ENCODE results near the gene TNFAIP3.
A peak's percentile ranks its signal among the peaks of the same experiment; 100 is the strongest.
"Not testable (repeated sequence)": the region's sequence is repeated elsewhere in the genome, so short reads cannot be mapped to it uniquely, and the experiment has no call there.

TNFAIP3 gene

DNA sequence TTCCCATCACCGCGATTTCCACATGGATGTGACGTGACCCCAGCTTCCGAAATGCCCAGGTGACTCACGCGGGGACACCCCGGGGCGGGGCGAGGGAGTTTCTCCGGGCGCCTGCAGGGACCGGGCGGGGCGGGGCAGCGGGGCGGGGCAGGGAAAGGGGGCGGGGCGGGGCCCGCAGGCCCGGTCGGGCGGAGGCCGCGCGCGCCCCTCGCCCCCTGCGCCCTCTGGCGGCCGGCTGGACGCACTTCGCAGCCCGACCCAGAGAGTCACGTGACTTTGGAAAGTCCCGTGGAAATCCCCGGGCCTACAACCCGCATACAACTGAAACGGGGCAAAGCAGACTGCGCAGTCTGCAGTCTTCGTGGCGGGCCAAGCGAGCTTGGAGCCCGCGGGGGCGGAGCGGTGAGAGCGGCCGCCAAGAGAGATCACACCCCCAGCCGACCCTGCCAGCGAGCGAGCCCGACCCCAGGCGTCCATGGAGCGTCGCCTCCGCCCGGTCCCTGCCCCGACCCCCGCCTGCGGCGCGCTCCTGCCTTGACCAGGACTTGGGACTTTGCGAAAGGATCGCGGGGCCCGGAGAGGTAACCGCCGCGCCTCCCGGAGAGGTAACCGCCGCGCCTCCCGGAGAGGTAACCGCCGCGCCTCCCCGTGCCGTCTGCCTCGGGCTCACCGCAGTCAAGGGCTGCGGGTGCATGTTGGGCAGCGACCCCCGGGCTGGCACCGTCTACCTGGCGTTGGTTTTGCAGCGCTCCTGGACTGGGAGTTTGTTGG is at the start of gene TNFAIP3:
TNFAIP3 (plus strand) TSS at position 346 of the 771 bp plus-strand sequence. CDS start 3,969 bp downstream, outside the sequence.
- DNase-seq, result peak; percentile 52

DNA sequence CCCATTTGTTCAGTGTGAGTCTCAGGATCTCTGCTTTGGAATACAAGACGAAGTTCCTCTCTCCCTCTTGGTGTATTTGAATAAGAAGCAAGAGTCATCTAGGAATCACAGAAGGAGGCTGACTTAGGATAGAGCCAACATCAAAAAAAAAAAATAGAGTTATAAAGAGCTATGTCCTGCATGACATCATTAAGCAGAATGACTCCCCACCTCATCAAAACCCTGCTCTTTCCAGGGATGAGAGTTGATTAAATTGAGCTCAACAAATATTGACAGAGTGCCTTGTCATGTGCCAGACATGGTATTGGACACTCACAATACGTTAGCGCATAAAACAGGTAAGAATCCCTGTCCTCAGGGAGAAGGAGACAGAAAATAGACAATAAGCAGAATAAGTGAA is 48.6 kb upstream of the TNFAIP3 start:
- no peak for DNase-seq

GRCh38 chr6:137819740-137820139 is 47.3 kb upstream of the TNFAIP3 start:
- no peak for DNase-seq

- no peak for DNase-seq
These were observed 46.6 kb upstream of the TNFAIP3 start for GRCh38 chr6:137820425-137820824.

GRCh38 chr6:137820952-137821351 is 46.1 kb upstream of the TNFAIP3 start:
- no peak for DNase-seq

GRCh38 chr6:137821491-137821890 is 45.6 kb upstream of the TNFAIP3 start:
- DNase-seq, result no peak

DNA sequence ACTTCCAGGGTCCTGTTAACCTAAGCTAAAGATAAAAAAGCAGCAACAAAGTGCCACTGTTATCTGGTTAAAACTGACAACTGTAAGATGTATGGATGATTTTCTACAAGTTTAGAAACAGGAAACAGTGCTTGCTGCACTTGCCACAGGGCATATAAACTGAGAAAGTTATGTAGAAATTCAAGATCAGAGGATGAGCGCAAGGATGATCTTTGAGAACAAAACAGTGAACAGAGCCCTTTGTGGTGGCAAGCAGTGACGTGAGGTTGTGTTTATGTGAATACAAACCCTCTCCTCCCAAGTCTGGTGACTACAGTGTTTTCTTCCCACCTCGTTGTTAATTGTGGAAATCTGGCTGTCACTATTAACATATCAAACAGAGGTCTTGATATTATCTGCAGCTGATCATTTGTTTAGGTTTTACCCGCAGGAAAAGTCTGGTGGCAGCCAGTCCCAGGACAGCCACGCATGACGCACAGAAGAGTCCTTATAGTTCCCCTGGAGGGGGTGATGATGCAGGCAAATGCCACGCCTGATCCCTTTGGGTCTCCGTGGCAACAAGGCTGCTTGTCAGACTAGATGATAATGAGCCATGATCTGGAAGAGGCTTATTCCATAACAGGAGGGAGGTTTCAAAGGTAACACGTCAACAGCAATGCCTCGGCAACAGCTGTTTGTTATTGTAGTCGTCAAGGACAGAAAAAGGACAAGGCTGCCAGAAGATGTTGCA is 43.1 kb upstream of the TNFAIP3 start:
- peak; percentile 57 for DNase-seq

DNA sequence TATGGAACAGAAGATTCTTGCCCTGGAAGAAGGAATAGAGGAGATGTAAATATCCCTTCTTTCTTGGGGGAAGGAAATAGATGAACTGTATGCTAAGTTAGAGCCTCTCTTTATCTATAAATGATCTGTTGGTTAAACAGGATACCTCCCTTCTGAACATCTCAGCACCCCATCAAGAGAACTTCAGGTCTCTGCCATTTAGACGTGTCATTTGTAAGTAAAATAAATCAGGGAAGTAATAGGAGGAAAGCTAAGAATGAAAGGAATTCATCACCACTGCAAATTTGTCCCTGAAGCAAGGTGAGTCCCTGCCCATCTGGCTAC is 42.5 kb upstream of the TNFAIP3 start:
- DNase-seq, result no peak

GRCh38 chr6:137824896-137825295 is 42.2 kb upstream of the TNFAIP3 start:
- DNase-seq, result no peak

DNA sequence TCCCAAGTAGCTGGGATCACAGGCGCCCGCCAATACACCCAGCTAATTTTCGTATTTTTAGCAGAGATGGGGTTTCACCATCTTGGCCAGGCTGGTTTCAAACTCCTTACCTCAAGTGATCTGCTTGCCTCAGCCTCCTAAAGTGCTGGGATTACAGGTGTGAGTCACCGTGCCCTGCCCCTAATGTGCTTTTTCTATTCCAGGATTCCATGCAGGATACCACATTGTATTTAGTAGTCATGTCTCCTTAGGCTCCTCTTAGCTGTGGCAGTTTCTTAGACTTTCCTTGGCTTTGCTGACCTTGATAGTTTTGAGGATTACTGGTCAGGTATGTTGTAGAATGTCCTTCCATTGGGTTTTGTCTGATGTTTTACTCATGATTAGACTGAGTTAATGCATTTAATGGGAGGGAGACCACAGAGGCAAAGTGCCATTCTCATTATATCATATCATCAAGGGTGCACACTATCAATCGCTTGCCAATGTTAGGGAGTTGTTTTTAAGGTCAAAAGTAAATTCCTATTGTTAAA is 39.6 kb upstream of the TNFAIP3 start:
- no peak for DNase-seq

- DNase-seq, result no peak
These were observed 38.9 kb upstream of the TNFAIP3 start for GRCh38 chr6:137827977-137828810.

DNA sequence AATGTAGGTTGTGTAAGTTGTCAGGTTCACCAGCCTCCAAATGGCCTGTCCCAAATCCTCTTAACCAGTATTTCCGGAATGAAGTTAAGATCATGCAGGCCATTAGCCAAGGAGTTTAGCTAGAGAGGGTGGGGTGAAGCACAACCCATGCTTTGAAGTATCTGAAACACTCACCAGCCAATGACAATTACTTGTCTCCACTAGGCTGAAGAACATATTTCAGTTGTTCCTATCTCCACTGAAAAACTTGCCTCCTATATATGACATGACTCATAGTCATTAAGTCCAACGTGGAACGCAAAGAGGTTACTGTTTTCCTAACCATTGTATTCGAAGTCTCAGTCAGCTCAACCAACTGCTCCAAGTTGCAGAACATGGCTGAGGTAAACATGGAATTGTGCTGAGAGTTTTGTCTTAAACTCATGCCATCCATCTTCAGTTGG is 37.4 kb upstream of the TNFAIP3 start:
- no peak for DNase-seq

GRCh38 chr6:137830511-137830911 is 36.5 kb upstream of the TNFAIP3 start:
- DNase-seq, result no peak

- no peak for DNase-seq
These were observed 34.9 kb upstream of the TNFAIP3 start for GRCh38 chr6:137832110-137832509.

- DNase-seq, result no peak
These were observed 32.6 kb upstream of the TNFAIP3 start for GRCh38 chr6:137834508-137834907.

DNA sequence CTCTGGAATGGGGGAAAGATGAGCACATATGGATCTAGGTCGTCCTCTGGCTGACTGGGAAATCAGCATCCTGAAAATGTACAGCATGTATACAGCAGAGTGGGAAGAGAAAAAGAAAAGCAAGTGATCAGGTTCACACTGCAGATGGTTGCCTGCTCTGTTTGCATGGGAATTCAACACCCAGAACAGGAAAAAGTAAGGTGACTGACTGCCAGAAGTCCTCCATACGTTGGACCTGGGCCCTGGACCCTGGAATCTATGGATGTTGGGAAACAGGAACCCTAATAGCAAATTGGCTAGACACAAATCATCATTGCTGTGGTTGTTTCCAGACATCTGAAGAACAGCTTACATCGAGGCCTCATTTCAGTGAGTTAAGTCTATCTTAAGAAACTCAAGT is 30.3 kb upstream of the TNFAIP3 start:
- no peak for DNase-seq

GRCh38 chr6:137838090-137838489 is 29.0 kb upstream of the TNFAIP3 start:
- DNase-seq, result not testable (repeated sequence)

- not testable (repeated sequence) for DNase-seq
These were observed 28.5 kb upstream of the TNFAIP3 start for GRCh38 chr6:137838597-137838996.

- no peak for DNase-seq
These were observed 28.0 kb upstream of the TNFAIP3 start for GRCh38 chr6:137839076-137839475.

DNA sequence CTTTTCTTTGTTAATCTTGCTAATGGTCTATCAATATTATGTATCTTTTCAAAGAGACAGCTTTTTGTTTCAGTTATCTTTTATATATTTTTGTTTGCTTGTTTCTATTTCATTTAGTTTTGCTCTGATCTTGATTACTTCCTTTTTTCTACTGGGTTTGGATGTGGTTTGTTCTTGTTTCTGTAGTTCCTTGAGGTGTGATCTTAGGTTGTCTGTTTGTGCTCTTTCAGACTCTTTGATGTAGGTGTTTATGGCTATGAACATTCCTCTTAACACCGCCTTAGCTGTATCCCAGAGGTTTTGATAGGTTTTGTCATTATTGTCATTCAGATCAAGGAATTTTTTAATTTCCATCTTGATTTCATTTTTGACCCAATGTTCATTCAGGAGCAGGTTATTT is 26.8 kb upstream of the TNFAIP3 start:
- no peak for DNase-seq

- no peak for DNase-seq
These were observed 23.8 kb upstream of the TNFAIP3 start for GRCh38 chr6:137843211-137843610.

GRCh38 chr6:137844327-137844726 is 22.7 kb upstream of the TNFAIP3 start:
- DNase-seq, result not testable (repeated sequence)

- not testable (repeated sequence) for DNase-seq
These were observed 22.3 kb upstream of the TNFAIP3 start for GRCh38 chr6:137844773-137845172.

Measured in COR-L47 (cell line).